Keratinocyte (primary cell): ENCODE results near the gene DNAJC22.

Source experiments
- EZH2 ChIP-seq: IDR thresholded peaks from one replicate; pipeline ENCODE4 v1.6.1; 2012; ENCODE audit warnings: inconsistent platforms, mild to moderate bottlenecking, low read length, moderate library complexity
- TF ChIP-seq, protein P1 (sequence below), 3 experiments: IDR thresholded peaks in 1 of 3; conservative IDR thresholded peaks in 1 of 3; optimal IDR thresholded peaks in 1 of 3; 2 replicates in 2 of 3; 3 replicates in 1 of 3; pipeline versions ENCODE3 to v1.5.1; 2011; ENCODE audit warnings: low read length in 3 of 3, mild to moderate bottlenecking in 3 of 3, moderate library complexity in 2 of 3, control low read depth in 1 of 3, inconsistent platforms in 1 of 3; ENCODE audit not compliant: insufficient read depth in 2 of 3; ENCODE audit errors: extremely low read depth in 1 of 3

DNA sequence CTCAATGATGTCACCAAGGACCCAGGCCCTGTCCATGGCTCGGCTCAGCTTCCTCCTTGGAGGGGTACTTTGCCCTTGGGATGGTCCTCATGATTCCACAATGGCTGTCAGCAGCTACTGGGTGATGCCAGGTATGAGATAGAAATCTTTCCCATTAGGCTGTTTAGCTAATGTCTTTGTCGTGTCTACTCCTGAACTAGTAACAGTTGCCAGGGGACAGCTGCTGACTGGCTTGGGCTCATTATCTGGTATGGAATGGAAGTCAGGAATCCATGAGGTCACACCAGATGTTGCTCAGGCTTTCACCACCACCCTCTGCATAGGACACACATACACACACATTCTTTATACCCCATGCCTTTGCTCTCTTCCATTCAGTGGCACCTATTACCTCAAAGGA is 42.5 kb upstream of the DNAJC22 start:
- TF ChIP-seq, protein P1, sequence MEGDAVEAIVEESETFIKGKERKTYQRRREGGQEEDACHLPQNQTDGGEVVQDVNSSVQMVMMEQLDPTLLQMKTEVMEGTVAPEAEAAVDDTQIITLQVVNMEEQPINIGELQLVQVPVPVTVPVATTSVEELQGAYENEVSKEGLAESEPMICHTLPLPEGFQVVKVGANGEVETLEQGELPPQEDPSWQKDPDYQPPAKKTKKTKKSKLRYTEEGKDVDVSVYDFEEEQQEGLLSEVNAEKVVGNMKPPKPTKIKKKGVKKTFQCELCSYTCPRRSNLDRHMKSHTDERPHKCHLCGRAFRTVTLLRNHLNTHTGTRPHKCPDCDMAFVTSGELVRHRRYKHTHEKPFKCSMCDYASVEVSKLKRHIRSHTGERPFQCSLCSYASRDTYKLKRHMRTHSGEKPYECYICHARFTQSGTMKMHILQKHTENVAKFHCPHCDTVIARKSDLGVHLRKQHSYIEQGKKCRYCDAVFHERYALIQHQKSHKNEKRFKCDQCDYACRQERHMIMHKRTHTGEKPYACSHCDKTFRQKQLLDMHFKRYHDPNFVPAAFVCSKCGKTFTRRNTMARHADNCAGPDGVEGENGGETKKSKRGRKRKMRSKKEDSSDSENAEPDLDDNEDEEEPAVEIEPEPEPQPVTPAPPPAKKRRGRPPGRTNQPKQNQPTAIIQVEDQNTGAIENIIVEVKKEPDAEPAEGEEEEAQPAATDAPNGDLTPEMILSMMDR (optimal IDR thresholded peaks at IDR 0.05 in 1 of 3, IDR thresholded peaks at IDR 0.05 in 1 of 3, conservative IDR thresholded peaks at IDR 0.05 in 1 of 3; ENCODE audit: extremely low read depth in 1 of 3, insufficient read depth in 2 of 3, low read length in 3 of 3): no peak
- no peak for TF ChIP-seq EZH2
